Aorta (tissue), 5 donors: ENCODE data around the gene ANKMY1. TPM values are rescaled to one million over a fixed set of nuclear protein-coding genes. Genes with fewer than 3 reads are reported as not detected.

Experiments used
- ATAC-seq: fragments of 200-7000 bp; cut with Tn5 transposase; one replicate; pipeline ENCODE4 v1.9.1; 2022; ENCODE audit warnings: moderate library complexity; ENCODE audit not compliant: low FRiP score
- DNase-seq, 2 donors: peaks; one replicate each; pipeline ENCODE4 v3.0.0-alpha.2; 2020
- H3K27ac ChIP-seq, 2 donors: one replicate each; pipeline ENCODE4 v1.5.1; 2013; ENCODE audit warnings: low read length in 2 of 2, mild to moderate bottlenecking in 2 of 2, moderate library complexity in 2 of 2, control low read depth in 1 of 2, inconsistent platforms in 1 of 2, low read depth in 1 of 2
- H3K27me3 ChIP-seq, 2 donors: one replicate each; pipeline ENCODE4 v1.6.1; 2013; ENCODE audit warnings: control low read depth in 1 of 2, low read length in 1 of 2, mild to moderate bottlenecking in 1 of 2, moderate library complexity in 1 of 2; ENCODE audit not compliant: insufficient read depth in 2 of 2, control insufficient read depth in 1 of 2
- H3K36me3 ChIP-seq, 2 donors: one replicate each; pipeline ENCODE4 v1.6.1; 2013; ENCODE audit warnings: control low read depth in 1 of 2, low read length in 1 of 2, mild to moderate bottlenecking in 1 of 2; ENCODE audit not compliant: insufficient read depth in 2 of 2, control insufficient read depth in 1 of 2
- H3K4me1 ChIP-seq, 2 donors: one replicate each; pipeline ENCODE4 v1.6.1; 2013; ENCODE audit warnings: low read length in 2 of 2, control low read depth in 1 of 2, mild to moderate bottlenecking in 1 of 2, moderate library complexity in 1 of 2; ENCODE audit not compliant: insufficient read depth in 2 of 2, control insufficient read depth in 1 of 2
- H3K4me3 ChIP-seq, 2 donors: one replicate each; pipeline ENCODE4 v1.5.1; 2013; ENCODE audit warnings: low read length in 2 of 2, control low read depth in 1 of 2, mild to moderate bottlenecking in 1 of 2
- H3K9me3 ChIP-seq: one replicate; pipeline ENCODE4 v1.6.1; 2013; ENCODE audit warnings: mild to moderate bottlenecking, low read length; ENCODE audit not compliant: control insufficient read depth
- WGBS, 2 donors: extraction: QIAGEN DNeasy Blood & Tissue Kit; methylation state at CpG; one replicate each; pipeline ENCODE4 v1.1.7; 2013; 5-methylcytosine and 5-hydroxymethylcytosine counted together
- intact Hi-C, 2 donors: fragments of 100-400 bp; cut with DNase I; formaldehyde crosslinking; loops; one replicate each; pipeline versions ENCODE4 v1.14.2 to v1.15.0; 2022
- polyA plus RNA-seq, 2 donors: library from polyadenylated mRNA; stranded (reverse); fragments of 200-250 nt; gene quantifications; one replicate each; pipeline ENCODE4 v1.2.3, GENCODE V29; 2013
- total RNA-seq, 2 donors: library from RNA; stranded (reverse); fragmentation: NEBNext Ultra II Directional; extraction: Animal tissue kit (Norgen Biotek cat#: 25700); gene quantifications; one replicate each; pipeline ENCODE4 v1.2.1, GENCODE V29; 2021
- donor health status: healthy with polysubstance abuse.
- donor health status: Bipolar disorder and iron deficiency.
- donor health status: DM: no; HTN: no; CAD: no.
- donor health status: DM: no; HTN: no; CAD: no.
- donor health status: DM: yes; HTN: yes; CAD: no.

Gene ANKMY1
- total and polyA plus RNA-seq, 4 donors: 6.2 to 22.0 (median 8.5) TPM

- DNase-seq: peak in 1 of 2 donors; percentile 35
- ATAC-seq: no peak
Measured at GRCh38 chr2:240457223-240458043, 100.4 kb downstream of the ANKMY1 start.

DNA sequence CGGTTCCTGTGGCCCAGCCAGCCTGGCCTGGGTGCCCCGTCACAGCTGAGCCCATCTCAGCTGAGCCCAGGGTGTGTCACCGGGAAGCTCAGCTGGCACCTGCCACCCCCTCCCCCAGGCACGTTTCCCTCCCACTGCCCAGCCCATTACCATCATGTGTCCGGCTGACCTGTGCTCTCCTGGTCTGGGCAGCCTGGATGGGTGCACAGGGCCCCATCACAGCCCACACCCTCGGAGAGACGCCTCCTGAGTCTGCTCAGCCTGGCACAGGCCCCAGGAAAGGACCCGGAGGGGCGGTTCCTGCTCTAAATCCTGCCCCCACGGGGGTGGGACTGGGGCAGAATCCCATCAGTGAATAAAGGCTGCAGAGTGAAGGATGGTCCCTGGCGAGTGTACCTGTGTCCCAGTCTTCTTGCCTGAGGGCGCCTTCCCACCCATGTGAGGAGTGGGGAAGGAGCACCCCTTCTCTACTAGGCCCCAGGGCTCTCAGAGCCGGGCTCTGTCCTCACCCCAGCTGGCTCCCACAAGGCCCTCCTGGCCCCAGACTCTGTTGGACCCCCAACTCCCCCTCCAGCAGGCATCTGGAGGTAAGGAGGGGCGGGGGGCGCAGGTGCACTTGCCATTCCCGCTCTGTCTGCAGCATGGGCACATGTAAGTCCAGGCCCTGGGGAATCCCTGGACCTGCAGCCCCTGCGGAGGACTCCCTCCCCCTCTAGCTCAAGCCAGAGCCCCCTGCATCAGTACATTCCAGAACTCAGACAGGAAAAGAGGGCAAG is 101.2 kb downstream of the ANKMY1 start:
- H3K27me3 ChIP-seq: no peaks in the 10 kb centered on the region
- H3K36me3 ChIP-seq: no peaks in the 10 kb centered on the region
- DNase-seq: peak in 1 of 2 donors; percentile 39
- no peaks in the 10 kb centered on the region for H3K4me1 ChIP-seq
- 67 to 68% methylated on average over 17 of the region's 17 CpGs for WGBS, 2 donors
- ATAC-seq: no peak
- no peak overlapping the region for H3K4me3 ChIP-seq
- no peak overlapping the region for H3K27ac ChIP-seq
- intact Hi-C loops: no loop called here
- H3K9me3 ChIP-seq: no peaks in the 10 kb centered on the region

More at GRCh38 chr2:240457223-240458043, 100.4 kb downstream of the ANKMY1 start:
- H3K4me3 ChIP-seq: no peak overlapping the region
- no peaks in the 10 kb centered on the region for H3K9me3 ChIP-seq
- H3K4me1 ChIP-seq: no peaks in the 10 kb centered on the region
- WGBS, 2 donors: 81 to 86% methylated on average over 20 to 22 of the region's 22 CpGs
- H3K27me3 ChIP-seq: no peaks in the 10 kb centered on the region
- H3K36me3 ChIP-seq: no peaks in the 10 kb centered on the region
- intact Hi-C loops: no loop called here
- no peak overlapping the region for H3K27ac ChIP-seq

- no peaks in the 10 kb centered on the region for H3K36me3 ChIP-seq
- H3K9me3 ChIP-seq: no peaks in the 10 kb centered on the region
- intact Hi-C loops: no loop called here
- 76 to 77% methylated on average over 33 to 55 of the region's 55 CpGs for WGBS, 2 donors
- no peaks in the 10 kb centered on the region for H3K27me3 ChIP-seq
- H3K4me1 ChIP-seq: no peaks in the 10 kb centered on the region
- no peak overlapping the region for H3K4me3 ChIP-seq
- no peak for ATAC-seq
- peak in 1 of 2 donors; percentile 42 for DNase-seq
- no peak overlapping the region for H3K27ac ChIP-seq
Measured at GRCh38 chr2:240455647-240456446, 101.9 kb downstream of the ANKMY1 start.

- no peak for ATAC-seq
- 88% methylated on average over 7 of the region's 7 CpGs for WGBS, 2 donors
- peak in 1 of 2 donors; percentile 32 for DNase-seq
- Histone ChIP-seq H3K27me3 (no peaks in the 10 kb centered on the region), H3K4me1 (no peaks in the 10 kb centered on the region), H3K27ac (no peak overlapping the region), H3K9me3 (no peaks in the 10 kb centered on the region), H3K4me3 (no peak overlapping the region), H3K36me3 (no peaks in the 10 kb centered on the region)
- intact Hi-C loops: no loop called here
Measured at GRCh38 chr2:240455272-240455646, 102.5 kb downstream of the ANKMY1 start.

DNA sequence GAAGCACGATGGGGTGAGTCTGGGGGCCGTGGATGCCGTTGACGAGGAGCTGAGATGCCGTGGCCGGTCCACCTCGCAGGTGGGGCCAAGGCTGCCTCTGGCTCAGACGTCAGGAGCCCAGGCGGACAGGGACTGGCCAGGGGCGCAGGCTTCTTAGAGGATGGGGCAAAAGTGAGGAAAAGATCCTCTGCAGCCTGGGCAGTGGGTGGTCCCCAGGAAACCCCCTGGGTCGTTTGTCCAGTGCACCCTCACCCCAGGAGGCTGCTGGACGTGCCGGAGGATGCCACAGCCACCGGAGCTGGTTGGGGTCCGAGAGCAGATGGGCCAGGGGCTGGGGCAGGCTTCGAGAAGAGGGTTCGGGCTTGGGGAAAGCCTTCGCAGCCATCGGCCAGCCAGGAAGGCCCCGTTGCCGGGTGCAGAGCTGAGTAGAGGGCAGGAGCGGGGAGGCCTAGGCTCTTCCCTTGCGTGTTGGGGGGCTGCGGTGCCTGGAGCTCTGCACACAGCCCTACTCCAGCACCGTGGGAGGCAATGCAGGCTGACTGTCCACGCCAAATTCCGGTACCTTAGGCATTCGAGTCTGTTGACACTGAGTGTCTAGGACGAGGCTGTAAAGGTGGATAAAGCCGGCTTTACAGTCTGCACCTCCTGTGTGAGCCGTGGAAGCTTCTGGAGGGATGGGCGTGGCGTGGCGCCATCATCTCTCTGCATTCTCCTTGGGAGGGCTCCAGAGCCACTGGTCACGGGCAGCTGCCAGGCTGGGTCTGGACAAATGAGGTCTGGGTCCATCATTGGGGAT is 103.5 kb downstream of the ANKMY1 start:
- DNase-seq (peak in 1 of 2 donors; percentile 45), ATAC-seq (no peak)
- no peak overlapping the region for H3K4me3 ChIP-seq
- intact Hi-C loops: no loop called here
- H3K36me3 ChIP-seq: no peaks in the 10 kb centered on the region
- no peaks in the 10 kb centered on the region for H3K27me3 ChIP-seq
- WGBS, 2 donors: 74 to 75% methylated on average over 35 of the region's 35 CpGs
- no peaks in the 10 kb centered on the region for H3K9me3 ChIP-seq
- no peaks in the 10 kb centered on the region for H3K4me1 ChIP-seq
- no peak overlapping the region for H3K27ac ChIP-seq

DNA sequence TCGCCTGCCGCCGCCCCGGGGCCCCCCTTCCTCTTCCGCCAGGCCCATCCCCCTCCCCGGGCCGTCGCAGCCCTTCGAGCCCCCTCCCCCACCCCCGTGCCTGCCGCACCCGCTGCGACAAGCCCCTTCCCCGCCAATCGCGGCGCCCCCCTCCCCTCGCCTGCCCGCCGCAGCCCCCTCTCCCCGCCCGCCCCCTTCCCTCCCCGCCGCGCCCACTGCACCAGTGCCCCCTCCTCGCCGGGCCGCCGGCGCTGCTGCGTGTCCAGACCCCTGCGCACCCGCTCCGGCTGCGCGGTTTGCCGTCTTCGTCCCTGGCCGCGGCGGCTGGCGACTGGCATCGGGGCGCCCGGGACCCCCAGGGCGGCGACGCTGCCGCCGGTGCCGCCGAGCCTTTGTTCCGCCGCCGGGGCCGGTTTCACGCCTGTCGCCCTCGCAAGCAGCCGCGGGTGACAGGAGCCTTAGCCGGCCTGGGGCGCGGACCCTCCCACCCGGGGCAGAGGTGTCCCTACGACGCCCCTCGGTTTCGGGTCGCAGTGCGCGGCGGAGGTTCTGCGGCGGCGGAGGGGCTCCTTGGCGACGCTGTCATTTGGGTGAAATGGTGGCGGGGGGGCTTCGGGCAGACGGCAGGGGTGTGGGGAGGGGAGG is 104.2 kb downstream of the ANKMY1 start:
- peak; percentile 35 to 72 for DNase-seq
- intact Hi-C loops: no loop called here

GRCh38 chr2:240452462-240453256 is 105.1 kb downstream of the ANKMY1 start:
- Histone ChIP-seq H3K27me3 (no peaks in the 10 kb centered on the region), H3K4me3 (peak overlapping the region; percentile 54 to 67), H3K27ac (no peak overlapping the region), H3K9me3 (no peaks in the 10 kb centered on the region), H3K4me1 (no peaks in the 10 kb centered on the region), H3K36me3 (no peaks in the 10 kb centered on the region)
- DNase-seq (peak; percentile 73 to 93), ATAC-seq (peak; percentile 72)
- 1% methylated on average over 43 to 103 of the region's 103 CpGs for WGBS, 2 donors
- intact Hi-C loops: no loop called here

More for the DNA sequence above, 104.2 kb downstream of the ANKMY1 start:
- no peaks in the 10 kb centered on the region for H3K4me1 ChIP-seq
- no peaks in the 10 kb centered on the region for H3K27me3 ChIP-seq
- H3K9me3 ChIP-seq: no peaks in the 10 kb centered on the region
- H3K36me3 ChIP-seq: no peaks in the 10 kb centered on the region
- H3K27ac ChIP-seq: no peak overlapping the region
- no peak overlapping the region for H3K4me3 ChIP-seq
- WGBS, 2 donors: 15 to 17% methylated on average over 42 to 81 of the region's 81 CpGs
- ATAC-seq: no peak
